Neuronal stem cell (in vitro differentiated cells): ENCODE data around the gene RASA3.
"Not testable (repeated sequence)": the region's sequence is repeated elsewhere in the genome, so short reads cannot be mapped to it uniquely, and the experiment has no call there.

Experiments
- DNase-seq: peaks from one replicate; pipeline ENCODE4 v3.0.0-alpha.2; 2013; ENCODE audit warnings: low spot score
- H2AFZ ChIP-seq: one replicate; pipeline ENCODE4 v1.6.1; 2013; ENCODE audit warnings: mild to moderate bottlenecking, low read length, inconsistent platforms
- H2AK5ac ChIP-seq: 2 replicates; pipeline ENCODE4 v1.6.1; 2013; ENCODE audit warnings: low read depth, mild to moderate bottlenecking, inconsistent platforms, low read length, moderate library complexity, mixed read lengths
- H2BK120ac ChIP-seq: 2 replicates; pipeline ENCODE4 v1.6.1; 2013; ENCODE audit warnings: low read depth, mild to moderate bottlenecking, inconsistent platforms, low read length, moderate library complexity, mixed read lengths
- H2BK12ac ChIP-seq: one replicate; pipeline ENCODE4 v1.6.1; 2013; ENCODE audit warnings: low read length, inconsistent platforms
- H2BK15ac ChIP-seq: 2 replicates; pipeline ENCODE4 v1.6.1; 2013; ENCODE audit warnings: mild to moderate bottlenecking, low read length, inconsistent platforms, mixed read lengths
- H2BK5ac ChIP-seq: one replicate; pipeline ENCODE4 v1.6.1; 2013; ENCODE audit warnings: inconsistent platforms, mild to moderate bottlenecking, low read length, moderate library complexity
- H3K14ac ChIP-seq: one replicate; pipeline ENCODE4 v1.6.1; 2013; ENCODE audit warnings: low read length, inconsistent platforms
- H3K18ac ChIP-seq: 2 replicates; pipeline ENCODE4 v1.6.1; 2013; ENCODE audit warnings: low read length, inconsistent platforms
- H3K23ac ChIP-seq: 2 replicates; pipeline ENCODE4 v1.6.1; 2013; ENCODE audit warnings: low read depth, mild to moderate bottlenecking, mixed read lengths, low read length, inconsistent platforms; ENCODE audit not compliant: poor library complexity
- H3K27ac ChIP-seq: replicated peaks from 3 replicates; pipeline ENCODE4 v1.5.1; 2013; ENCODE audit warnings: low read length, inconsistent platforms
- H3K27me3 ChIP-seq, 3 experiments: 2 replicates each; pipeline ENCODE4 v1.6.1; 2013; ENCODE audit warnings: low read length in 3 of 3, mild to moderate bottlenecking in 2 of 3, inconsistent platforms in 1 of 3, low read depth in 1 of 3, mixed read lengths in 1 of 3, moderate library complexity in 1 of 3; ENCODE audit not compliant: control insufficient read depth in 3 of 3, insufficient read depth in 3 of 3
- H3K36me3 ChIP-seq, 2 donors: replicated peaks in 1 of 2; 2 replicates each; pipeline ENCODE4 v1.6.1; 2013; ENCODE audit warnings: low read length in 2 of 2; ENCODE audit not compliant: control insufficient read depth in 2 of 2, insufficient read depth in 2 of 2
- H3K4ac ChIP-seq: 2 replicates; pipeline ENCODE4 v1.6.1; 2013; ENCODE audit warnings: inconsistent platforms, mild to moderate bottlenecking, low read length, moderate library complexity
- H3K4me1 ChIP-seq, 2 donors: 1 replicate in 1 of 2; 2 replicates in 1 of 2; pipeline ENCODE4 v1.6.1; 2013; ENCODE audit warnings: low read length in 2 of 2, low read depth in 1 of 2; ENCODE audit not compliant: control insufficient read depth in 2 of 2, insufficient read depth in 1 of 2
- H3K4me2 ChIP-seq: one replicate; pipeline ENCODE4 v1.6.1; 2013; ENCODE audit warnings: mild to moderate bottlenecking, low read length, inconsistent platforms; ENCODE audit not compliant: insufficient read depth, poor library complexity, severe bottlenecking
- H3K4me3 ChIP-seq, 2 donors: 2 replicates each; pipeline ENCODE4 v1.5.1; 2013; ENCODE audit warnings: low read length in 2 of 2, mild to moderate bottlenecking in 2 of 2, inconsistent platforms in 1 of 2, moderate library complexity in 1 of 2
- H3K79me1 ChIP-seq: one replicate; pipeline ENCODE4 v1.6.1; 2013; ENCODE audit warnings: low read depth, mild to moderate bottlenecking, inconsistent platforms, low read length, moderate library complexity
- H3K9ac ChIP-seq: one replicate; pipeline ENCODE4 v1.6.1; 2013; ENCODE audit warnings: mild to moderate bottlenecking, low read depth, low read length, inconsistent platforms; ENCODE audit not compliant: poor library complexity
- H3K9me3 ChIP-seq, 2 donors: replicated peaks in 1 of 2; 2 replicates each; pipeline versions ENCODE3 to v1.6.1; 2013; ENCODE audit warnings: low read length in 2 of 2, mild to moderate bottlenecking in 2 of 2, inconsistent platforms in 1 of 2, low read depth in 1 of 2, mixed read lengths in 1 of 2, moderate library complexity in 1 of 2; ENCODE audit not compliant: control insufficient read depth in 2 of 2, insufficient read depth in 1 of 2
- H4K8ac ChIP-seq: one replicate; pipeline ENCODE4 v1.6.1; 2013; ENCODE audit warnings: low read depth, mild to moderate bottlenecking, inconsistent platforms, low read length, moderate library complexity
- H4K91ac ChIP-seq: one replicate; pipeline ENCODE4 v1.6.1; 2013; ENCODE audit warnings: low read length, low read depth, mild to moderate bottlenecking, inconsistent platforms; ENCODE audit not compliant: poor library complexity
- WGBS, 2 donors: extraction: QIAGEN DNeasy Blood & Tissue Kit; methylation state at CpG; one replicate each; pipeline ENCODE4 v1.1.7; 2013; ENCODE audit warnings: missing lambda C conversion rate in 2 of 2, mixed read lengths in 1 of 2; ENCODE audit not compliant: insufficient read length in 2 of 2, insufficient replicate concordance in 1 of 2; ENCODE audit errors: extremely low coverage in 2 of 2; 5-methylcytosine and 5-hydroxymethylcytosine counted together

Gene RASA3

DNA sequence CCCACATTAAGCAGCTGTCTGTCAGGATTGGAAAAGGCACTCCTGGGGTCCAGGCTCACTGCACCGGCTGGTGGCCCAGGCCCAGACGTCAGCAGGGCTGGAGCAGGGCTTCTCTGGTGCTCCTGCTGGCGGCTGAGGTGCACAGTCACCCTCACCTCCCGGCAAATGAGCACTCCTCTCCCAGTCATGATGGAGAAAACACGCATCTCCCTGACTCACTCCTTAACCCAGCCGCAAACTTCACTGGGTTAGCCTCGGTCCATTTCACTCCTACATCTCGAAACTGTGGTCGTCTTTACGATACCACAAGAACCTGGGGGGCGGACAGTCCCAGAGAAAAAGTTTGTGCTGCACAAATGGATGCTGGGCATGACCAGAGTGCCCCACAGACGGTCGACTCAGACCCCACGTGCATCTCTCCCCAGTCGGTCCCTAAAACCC, 3.3 kb upstream of the RASA3 start:
- no peak for DNase-seq
- Histone ChIP-seq H2BK15ac (no peak overlapping the region), H3K4me1 (peaks cover 14 to 25% of the 10 kb centered on the region in 2 donors), H4K91ac (no peak overlapping the region), H3K23ac (no peak overlapping the region), H2AK5ac (peak overlapping the region; percentile 3), H3K14ac (no peak overlapping the region), H3K18ac (peak overlapping the region; percentile 13), H3K4ac (no peak overlapping the region), H2BK5ac (no peak overlapping the region), H3K27ac (no peak overlapping the region), H3K4me2 (no peak overlapping the region), H2BK12ac (no peak overlapping the region), H3K9ac (no peak overlapping the region), H3K79me1 (no peaks in the 10 kb centered on the region), H4K8ac (no peak overlapping the region), H2AFZ (no peak overlapping the region), H3K36me3 (no peaks in the 10 kb centered on the region), H3K27me3 (peaks cover 0 to 8% (median 0%) of the 10 kb centered on the region in 3 experiments), H2BK120ac (no peak overlapping the region), H3K9me3 (no peaks in the 10 kb centered on the region), H3K4me3 (no peak overlapping the region)
- WGBS, 2 donors = no CpG with 5 or more reads among the region's 15 CpGs

DNA sequence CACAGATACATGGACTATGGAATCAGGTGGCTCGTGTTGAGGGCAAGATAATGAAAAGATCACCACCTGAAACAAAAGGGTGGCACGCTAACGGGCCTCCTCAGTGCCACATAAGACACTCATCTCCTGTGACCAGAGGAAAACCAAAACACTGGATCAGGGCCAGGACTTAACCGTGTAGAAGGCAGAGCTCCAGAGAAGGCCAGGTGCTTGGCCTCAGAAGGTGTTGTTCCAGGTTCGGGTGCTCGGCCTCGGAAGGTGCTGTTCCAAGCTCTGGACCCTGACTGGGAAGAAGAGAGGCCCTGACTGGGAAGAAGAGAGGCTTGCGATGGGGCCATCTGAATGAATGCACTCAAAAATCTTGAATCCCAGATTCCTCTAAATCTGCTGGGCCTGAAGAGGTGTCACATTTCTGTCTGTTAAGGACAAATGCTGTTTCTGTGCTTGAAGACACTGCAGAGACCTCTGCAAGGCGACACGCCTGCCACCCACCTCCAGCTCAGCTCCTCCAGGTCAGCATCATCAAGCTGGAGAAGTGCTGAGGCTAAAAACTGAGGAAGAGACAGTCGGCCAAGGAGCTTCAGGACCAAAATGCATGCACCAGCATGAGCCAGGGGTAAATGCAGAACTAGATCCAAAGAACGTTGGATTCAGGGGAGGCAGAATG, 2.7 kb upstream of the RASA3 start:
- Histone ChIP-seq H2BK5ac (no peak overlapping the region), H3K27ac (no peak overlapping the region), H4K91ac (no peak overlapping the region), H3K4ac (no peak overlapping the region), H3K4me2 (no peak overlapping the region), H2BK12ac (peak overlapping the region; percentile 14), H3K9ac (no peak overlapping the region), H3K18ac (peak overlapping the region; percentile 92), H2BK120ac (peak overlapping the region; percentile 29), H3K79me1 (no peaks in the 10 kb centered on the region), H3K9me3 (no peaks in the 10 kb centered on the region), H3K36me3 (no peaks in the 10 kb centered on the region), H3K27me3 (peaks cover 0 to 10% (median 0%) of the 10 kb centered on the region in 3 experiments), H3K23ac (no peak overlapping the region), H2AFZ (peak overlapping the region; percentile 76), H2AK5ac (no peak overlapping the region), H3K4me3 (no peak overlapping the region), H3K4me1 (peaks cover 18 to 32% of the 10 kb centered on the region in 2 donors), H3K14ac (no peak overlapping the region), H2BK15ac (no peak overlapping the region), H4K8ac (no peak overlapping the region)
- WGBS, 2 donors = no CpG with 5 or more reads among the region's 12 CpGs
- no peak for DNase-seq

DNA sequence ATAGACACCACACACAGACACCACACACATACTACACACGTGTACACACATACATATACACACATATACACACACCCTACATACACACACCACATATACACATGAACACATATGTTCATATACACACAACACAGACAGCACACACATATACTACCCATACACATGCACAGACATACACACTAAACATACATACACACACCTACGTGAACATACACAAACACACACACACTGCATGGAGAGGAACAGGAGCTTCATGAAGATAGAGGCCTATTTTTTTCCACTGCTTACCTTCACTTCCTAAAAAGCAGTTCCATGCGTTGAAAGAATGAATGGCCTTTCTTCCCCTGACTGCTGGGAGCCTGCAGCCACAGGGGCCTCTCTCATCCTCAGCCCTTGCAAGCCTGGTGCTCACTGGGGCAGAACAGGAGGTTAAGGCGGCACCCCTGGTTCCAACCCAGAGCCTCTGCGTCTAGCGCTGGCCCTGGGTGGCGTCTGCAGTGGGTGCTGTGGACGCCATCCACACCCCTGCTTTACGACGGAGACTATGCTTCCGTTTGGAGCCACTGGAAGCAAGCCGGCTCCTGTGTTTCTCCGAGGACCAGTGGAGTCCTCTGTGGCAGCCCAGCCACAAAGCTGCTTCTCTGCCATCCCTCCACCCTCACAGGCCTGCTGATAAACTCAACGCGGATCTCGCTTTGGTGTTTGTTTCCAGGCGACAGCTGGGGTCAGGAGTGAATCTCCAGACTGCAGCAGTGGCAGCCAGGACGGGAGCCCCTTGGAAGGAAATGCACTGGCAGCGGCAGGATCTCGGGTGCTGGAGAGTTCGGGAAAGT, 1.9 kb upstream of the RASA3 start:
- DNase-seq = no peak
- Histone ChIP-seq H3K27me3 (peaks cover 0 to 13% (median 0%) of the 10 kb centered on the region in 3 experiments), H2BK15ac (no peak overlapping the region), H3K18ac (peak overlapping the region; percentile 92), H3K79me1 (no peaks in the 10 kb centered on the region), H3K36me3 (no peaks in the 10 kb centered on the region), H3K4me2 (no peak overlapping the region), H3K9ac (peak overlapping the region; percentile 32), H3K23ac (no peak overlapping the region), H3K9me3 (no peaks in the 10 kb centered on the region), H3K4me3 (no peak overlapping the region), H4K91ac (no peak overlapping the region), H2AK5ac (no peak overlapping the region), H3K27ac (peak overlapping the region; percentile 56), H3K14ac (no peak overlapping the region), H2BK120ac (peak overlapping the region; percentile 29), H2BK12ac (peak overlapping the region; percentile 14), H3K4ac (no peak overlapping the region), H2BK5ac (no peak overlapping the region), H3K4me1 (peaks cover 25 to 38% of the 10 kb centered on the region in 2 donors), H4K8ac (no peak overlapping the region), H2AFZ (peak overlapping the region; percentile 76)
- no CpG with 5 or more reads among the region's 21 CpGs for WGBS, 2 donors

DNA sequence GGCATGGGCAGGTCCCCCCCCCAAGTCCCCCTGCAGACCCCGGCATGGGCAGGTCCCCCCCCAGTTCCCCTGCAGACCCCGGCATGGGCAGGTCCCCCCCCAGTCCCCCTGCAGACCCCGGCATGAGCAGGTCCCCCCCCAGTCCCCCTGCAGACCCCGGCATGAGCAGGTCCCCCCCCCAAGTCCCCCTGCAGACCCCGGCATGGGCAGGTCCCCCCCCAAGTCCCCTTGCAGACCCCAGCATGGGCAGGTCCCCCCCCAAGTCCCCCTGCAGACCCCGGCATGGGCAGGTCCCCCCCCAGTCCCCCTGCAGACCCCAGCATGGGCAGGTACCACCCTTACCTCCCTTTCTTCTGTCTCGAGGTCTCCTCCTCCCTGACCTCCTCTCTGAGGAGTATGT, 1.1 kb upstream of the RASA3 start:
- H2AK5ac ChIP-seq, H3K9ac ChIP-seq, H3K14ac ChIP-seq, H4K91ac ChIP-seq, H4K8ac ChIP-seq, H2BK120ac ChIP-seq, H3K36me3 ChIP-seq, H3K9me3 ChIP-seq, H3K4me2 ChIP-seq, H3K18ac ChIP-seq, H2BK15ac ChIP-seq, H3K4me3 ChIP-seq, H3K23ac ChIP-seq, H2AFZ ChIP-seq, H3K4ac ChIP-seq, H2BK5ac ChIP-seq, H3K79me1 ChIP-seq, DNase-seq, H3K27ac ChIP-seq, H2BK12ac ChIP-seq: not testable (repeated sequence)
- H3K4me1 ChIP-seq = peaks cover 33 to 44% of the 10 kb centered on the region in 2 donors
- no CpG with 5 or more reads among the region's 7 CpGs for WGBS, 2 donors
- peaks cover 0 to 13% (median 0%) of the 10 kb centered on the region in 3 experiments for H3K27me3 ChIP-seq
